GM19035 (cell line): ENCODE results near the gene PLK2.

ENCODE experiments used
- ATAC-seq: cut with Tn5 transposase; IDR thresholded peaks from one replicate; pipeline ENCODE4 v1.9.1; 2021; ENCODE audit not compliant: unreplicated experiment

PLK2 gene

GRCh38 chr5:58481066-58481676, 21.3 kb upstream of the PLK2 start:
- ATAC-seq, result no peak

- ATAC-seq, result no peak
These were observed 18.0 kb upstream of the PLK2 start for GRCh38 chr5:58477760-58478376.

GRCh38 chr5:58475404-58475803, 15.5 kb upstream of the PLK2 start:
- ATAC-seq, result no peak

GRCh38 chr5:58469896-58470295, 10.0 kb upstream of the PLK2 start:
- no peak for ATAC-seq

GRCh38 chr5:58466939-58467338, 7.1 kb upstream of the PLK2 start:
- ATAC-seq, result peak; percentile 93

GRCh38 chr5:58462623-58463230, 2.8 kb upstream of the PLK2 start:
- ATAC-seq, result no peak

GRCh38 chr5:58462154-58462553, 2.3 kb upstream of the PLK2 start:
- ATAC-seq, result no peak

- peak; percentile 78 for ATAC-seq
These were observed 923 bp upstream of the PLK2 start for GRCh38 chr5:58460732-58461286.

- peak; percentile 5 for ATAC-seq
These were observed 512 bp downstream of the PLK2 start for GRCh38 chr5:58459146-58460001.

- ATAC-seq, result no peak
These were observed 1.1 kb downstream of the PLK2 start for GRCh38 chr5:58458743-58459145.

- no peak for ATAC-seq
These were observed 1.6 kb downstream of the PLK2 start for GRCh38 chr5:58458141-58458742.

- ATAC-seq, result no peak
These were observed 2.8 kb downstream of the PLK2 start for GRCh38 chr5:58457050-58457449.

GRCh38 chr5:58456486-58456885, 3.4 kb downstream of the PLK2 start:
- no peak for ATAC-seq

GRCh38 chr5:58456026-58456425, 3.9 kb downstream of the PLK2 start:
- no peak for ATAC-seq

GRCh38 chr5:58455480-58455879, 4.4 kb downstream of the PLK2 start:
- no peak for ATAC-seq

GRCh38 chr5:58455066-58455465, 4.8 kb downstream of the PLK2 start:
- ATAC-seq, result no peak

GRCh38 chr5:58454025-58454424, 5.9 kb downstream of the PLK2 start:
- ATAC-seq, result no peak

GRCh38 chr5:58453306-58453705, 6.6 kb downstream of the PLK2 start:
- no peak for ATAC-seq

GRCh38 chr5:58452566-58453258, 7.2 kb downstream of the PLK2 start:
- ATAC-seq, result no peak
